Suprapubic skin (tissue), 4 donors: Measurements from ENCODE around the gene C2CD5.

Experiments
- CTCF ChIP-seq, 2 donors: fragments of 200-600 bp in 1 of 2; fragments of 450-650 bp in 1 of 2; sonication (generic) in 1 of 2; IDR thresholded peaks; one replicate each; pipeline ENCODE4 v1.5.1; 2016 to 2019; ENCODE audit warnings: antibody characterized with exemption in 2 of 2, mild to moderate bottlenecking in 1 of 2, moderate library complexity in 1 of 2
- POLR2A ChIP-seq, 2 donors: fragments of 450-650 bp; IDR thresholded peaks; one replicate each; pipeline ENCODE4 v1.6.1; 2017; ENCODE audit warnings: antibody characterized with exemption in 2 of 2, mild to moderate bottlenecking in 2 of 2, moderate library complexity in 2 of 2
- POLR2AphosphoS5 ChIP-seq, 3 donors: sonication (generic); formaldehyde crosslinking; IDR thresholded peaks; one replicate each; pipeline ENCODE4 v1.6.1; 2017; ENCODE audit warnings: antibody characterized with exemption in 3 of 3

GRCh38 chr12:22539055-22539454 lies 5.3 kb downstream of the C2CD5 start:
- no peak for TF ChIP-seq CTCF (IDR thresholded peaks at IDR 0.05)
- TF ChIP-seq POLR2A (IDR thresholded peaks at IDR 0.05), result no peak
- TF ChIP-seq POLR2AphosphoS5 (IDR thresholded peaks at IDR 0.05), result no peak
